BJ (cell line): ENCODE data around the gene TTLL11. TPM values are rescaled to one million over a fixed set of nuclear protein-coding genes. Genes with fewer than 3 reads are reported as not detected.

Experiments
- CTCF ChIA-PET: fragments of 350-600 bp; formaldehyde crosslinking; extraction: SDS; loops from one replicate; lab custom pipeline; 2021; ENCODE audit warnings: antibody characterized with exemption, inconsistent platforms; lab: Yijun Ruan, JAX
- POLR2A ChIA-PET: fragments of 300-600 bp; sonication (Branson Sonifier 250); formaldehyde crosslinking; extraction: SDS; loops from one replicate; lab custom pipeline; 2021; ENCODE audit warnings: antibody characterized with exemption; lab: Charles Lee
- DNase-seq: peaks from one replicate; pipeline ENCODE4 v3.0.0-alpha.2; 2011; ENCODE audit warnings: low read depth
- H3K27me3 ChIP-seq: 2 replicates; pipeline ENCODE4 v1.6.0; 2011; ENCODE audit warnings: low read length; ENCODE audit not compliant: control insufficient read depth, insufficient read depth
- H3K36me3 ChIP-seq: 2 replicates; pipeline ENCODE4 v1.5.1; 2011; ENCODE audit warnings: low read length; ENCODE audit not compliant: control insufficient read depth, insufficient read depth
- H3K4me3 ChIP-seq: 2 replicates; pipeline ENCODE4 v1.5.1; 2011; ENCODE audit warnings: low read depth, mild to moderate bottlenecking, control low read depth, low read length
- CTCF ChIP-seq: IDR thresholded peaks from 2 replicates; pipeline ENCODE4 v1.5.1; 2011; ENCODE audit warnings: low read depth, mild to moderate bottlenecking, control low read depth, inconsistent platforms, low read length, moderate library complexity; ENCODE audit not compliant: insufficient read depth
- polyA plus RNA-seq: library from polyadenylated mRNA; depleted of rRNA; stranded (reverse); fragments of >200 nt; gene quantifications from 2 replicates; pipeline ENCODE4 v1.2.3, GENCODE V29; 2011

The TTLL11 gene
- polyA plus RNA-seq, 1 experiment, result 5.6 TPM

DNA sequence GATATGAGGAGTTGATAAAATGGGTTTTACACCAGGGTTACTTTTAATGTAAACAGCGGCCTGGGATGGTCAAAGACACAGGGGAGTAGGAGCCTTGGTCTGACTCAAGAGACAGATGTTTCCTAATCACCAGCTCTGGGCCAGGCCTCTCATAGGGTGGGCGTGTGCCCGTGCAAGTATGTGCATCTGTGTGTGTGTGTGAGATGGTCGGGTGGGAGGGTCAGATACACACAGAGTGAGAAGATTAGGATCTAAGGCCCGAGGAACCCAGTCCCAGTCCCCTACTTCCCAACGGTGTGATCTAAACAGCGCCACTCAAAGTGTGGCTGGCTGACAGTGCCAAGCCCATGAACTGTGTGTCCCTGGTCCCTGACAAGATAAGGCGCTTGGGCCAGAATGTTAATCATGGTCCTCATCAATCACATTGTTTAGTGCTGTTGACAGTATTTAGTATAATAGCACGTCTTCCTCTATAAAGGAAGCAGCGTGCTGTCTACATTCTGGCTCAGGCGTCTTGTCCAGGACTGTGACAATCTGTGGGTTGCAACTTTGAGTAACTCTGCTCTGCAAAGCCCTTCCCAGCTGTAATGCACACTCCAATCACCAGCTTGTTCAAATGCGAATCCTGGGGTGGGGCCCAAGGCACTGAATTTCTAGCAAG, 267.9 kb downstream of the TTLL11 start:
- H3K27me3 ChIP-seq, result no peaks in the 10 kb centered on the region
- TF ChIP-seq CTCF, result no peak
- CTCF ChIA-PET, result interaction anchor here (0.7 kb wide), 1 partner anchor 12 kb away, joined by 3 read pairs; no protein-coding TSS in a partner anchor
- DNase-seq, result no peak
- H3K4me3 ChIP-seq, result no peak overlapping the region
- POLR2A ChIA-PET, result no interaction called here
- H3K36me3 ChIP-seq, result no peaks in the 10 kb centered on the region

- H3K4me3 ChIP-seq, result no peak overlapping the region
- H3K27me3 ChIP-seq, result no peaks in the 10 kb centered on the region
- H3K36me3 ChIP-seq, result no peaks in the 10 kb centered on the region
- no peak for TF ChIP-seq CTCF
- ChIA-PET CTCF (interaction anchor here (0.7 kb wide), 1 partner anchor 12 kb away, joined by 3 read pairs; no protein-coding TSS in a partner anchor), POLR2A (no interaction called here)
- no peak for DNase-seq
Measured at GRCh38 chr9:121824651-121825030, 268.5 kb downstream of the TTLL11 start.

DNA sequence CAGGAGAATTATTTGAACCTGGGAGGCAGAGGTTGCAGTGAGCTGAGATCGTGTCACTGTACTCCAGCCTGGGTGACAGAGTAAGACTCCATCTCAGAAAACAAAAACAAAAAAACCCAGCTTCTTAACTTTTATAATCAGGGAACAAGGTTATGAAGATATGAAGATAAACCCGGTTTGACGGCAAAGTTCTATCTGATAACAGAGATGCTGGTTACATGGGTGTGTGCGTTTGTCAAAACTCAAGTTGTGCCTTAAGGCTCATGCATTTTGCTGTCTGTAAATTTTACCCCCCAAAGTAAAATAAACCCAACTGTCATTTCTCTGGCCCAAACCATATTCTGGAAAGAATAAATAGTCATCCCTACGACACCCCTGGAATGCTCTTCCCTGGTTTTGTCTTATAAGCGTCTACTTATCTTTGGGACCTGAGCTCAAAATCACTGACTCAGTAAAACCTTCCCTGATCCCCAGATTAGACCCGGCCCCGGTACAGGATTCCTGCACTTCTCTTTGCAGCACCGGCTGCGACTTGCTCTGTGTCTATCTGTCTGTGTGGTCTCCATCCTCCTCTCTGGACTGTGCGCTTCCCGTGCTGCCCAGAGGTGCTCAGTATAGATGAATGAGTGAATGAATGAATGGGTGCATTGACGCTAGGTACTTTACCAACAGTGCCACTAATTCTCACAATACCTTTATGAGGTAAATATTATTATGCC, 269.5 kb downstream of the TTLL11 start:
- H3K4me3 ChIP-seq, result no peak overlapping the region
- TF ChIP-seq CTCF, result no peak
- no peaks in the 10 kb centered on the region for H3K27me3 ChIP-seq
- DNase-seq, result no peak
- POLR2A ChIA-PET, result no interaction called here
- H3K36me3 ChIP-seq, result no peaks in the 10 kb centered on the region
- CTCF ChIA-PET, result no interaction called here

GRCh38 chr9:121822093-121823085, 270.7 kb downstream of the TTLL11 start:
- no peak for DNase-seq
- ChIA-PET POLR2A (no interaction called here), CTCF (interaction anchor here (0.6 kb wide), 1 partner anchor 102 kb away, joined by 3 read pairs; no protein-coding TSS in a partner anchor)
- no peak for TF ChIP-seq CTCF
- H3K27me3 ChIP-seq, result 0 out of 2 replicates have a peak, but pooled peaks cover 2% of the 10 kb centered on the region
- no peaks in the 10 kb centered on the region for H3K36me3 ChIP-seq
- H3K4me3 ChIP-seq, result no peak overlapping the region
